ENCODE results near the gene IGFBPL1.
"Not testable (repeated sequence)": the region's sequence is repeated elsewhere in the genome, so short reads cannot be mapped to it uniquely, and the experiment has no call there.

The IGFBPL1 gene, protein sequence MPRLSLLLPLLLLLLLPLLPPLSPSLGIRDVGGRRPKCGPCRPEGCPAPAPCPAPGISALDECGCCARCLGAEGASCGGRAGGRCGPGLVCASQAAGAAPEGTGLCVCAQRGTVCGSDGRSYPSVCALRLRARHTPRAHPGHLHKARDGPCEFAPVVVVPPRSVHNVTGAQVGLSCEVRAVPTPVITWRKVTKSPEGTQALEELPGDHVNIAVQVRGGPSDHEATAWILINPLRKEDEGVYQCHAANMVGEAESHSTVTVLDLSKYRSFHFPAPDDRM

GRCh38 chr9:38423973-38424843, at the start of gene IGFBPL1:
Gene IGFBPL1, minus strand, starts transcription at chr9:38424454. Its CDS starts 30 bp downstream, at chr9:38424424.
- no peak for DNase-seq

DNA sequence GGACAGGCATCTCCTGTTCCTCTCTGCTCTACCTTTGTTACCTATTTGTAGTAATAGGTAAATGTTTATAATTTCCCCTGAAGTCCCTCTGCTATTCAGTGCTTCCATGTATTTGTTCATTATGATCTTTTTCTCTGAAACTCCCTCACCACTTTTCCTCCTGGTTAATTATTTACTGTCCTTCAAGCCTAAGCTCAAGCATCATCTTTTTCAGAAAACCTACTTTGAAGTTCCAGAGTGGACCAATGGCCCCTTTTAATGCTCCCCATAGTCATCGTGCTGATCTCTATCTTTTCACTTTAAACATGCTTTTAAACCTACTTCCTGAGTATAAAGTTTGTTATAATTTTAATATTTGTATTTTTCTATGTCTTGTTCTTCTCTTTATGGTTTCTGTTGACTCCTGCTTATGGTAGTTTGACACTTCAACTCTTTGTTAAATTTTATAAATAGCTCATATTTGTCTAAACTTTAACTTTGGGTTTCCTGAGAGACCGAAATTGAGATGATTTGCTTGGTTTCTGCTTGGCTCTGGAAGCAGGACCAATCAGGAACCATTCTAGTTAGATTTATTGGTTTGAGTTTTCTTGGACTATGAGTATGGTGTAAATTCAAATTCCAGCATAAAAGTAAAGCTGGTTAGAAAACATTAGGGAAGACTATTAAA, 48.5 kb upstream of the IGFBPL1 start:
- not testable (repeated sequence) for DNase-seq

- DNase-seq = no peak
Observed at GRCh38 chr9:38467404-38467803, 43.1 kb upstream of the IGFBPL1 start.

DNA sequence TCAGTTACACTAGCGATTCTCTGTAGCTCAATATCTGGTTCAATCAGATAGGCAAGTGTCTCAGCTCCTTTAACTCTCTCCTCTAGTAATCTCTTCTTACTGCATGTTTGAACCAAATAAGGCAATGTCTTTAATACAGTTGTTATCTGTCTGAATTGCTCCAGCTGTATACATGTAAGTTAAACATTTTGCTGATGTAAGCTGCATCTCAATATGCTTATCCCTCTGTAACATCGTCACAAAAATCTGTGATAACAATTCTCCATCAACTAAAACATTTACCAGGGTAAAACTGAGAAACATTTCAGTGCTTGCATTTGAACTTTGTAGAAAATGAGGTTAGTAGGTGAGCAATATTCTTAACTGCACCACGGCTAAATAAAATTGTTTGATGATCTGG, 29.6 kb upstream of the IGFBPL1 start:
- no peak for DNase-seq

DNA sequence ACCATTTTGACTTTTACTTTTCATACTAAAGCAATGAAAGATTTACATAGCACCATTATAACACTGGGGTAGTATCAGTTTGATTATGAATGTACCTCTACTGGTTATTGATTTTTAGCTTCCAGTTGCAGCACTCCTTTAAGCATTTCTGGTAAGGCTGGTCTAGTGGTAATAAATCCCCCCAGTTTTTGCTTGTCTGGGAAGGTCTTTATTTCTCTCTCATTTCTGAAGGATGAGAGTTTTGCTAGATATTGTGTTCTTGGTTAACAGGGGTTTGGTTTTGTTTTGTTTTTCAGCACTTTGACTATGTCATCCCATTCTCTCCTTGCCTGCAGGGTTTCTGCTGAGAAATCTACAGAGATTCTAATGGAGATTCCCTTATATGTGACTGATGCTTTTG, 26.9 kb upstream of the IGFBPL1 start:
- DNase-seq = no peak

DNA sequence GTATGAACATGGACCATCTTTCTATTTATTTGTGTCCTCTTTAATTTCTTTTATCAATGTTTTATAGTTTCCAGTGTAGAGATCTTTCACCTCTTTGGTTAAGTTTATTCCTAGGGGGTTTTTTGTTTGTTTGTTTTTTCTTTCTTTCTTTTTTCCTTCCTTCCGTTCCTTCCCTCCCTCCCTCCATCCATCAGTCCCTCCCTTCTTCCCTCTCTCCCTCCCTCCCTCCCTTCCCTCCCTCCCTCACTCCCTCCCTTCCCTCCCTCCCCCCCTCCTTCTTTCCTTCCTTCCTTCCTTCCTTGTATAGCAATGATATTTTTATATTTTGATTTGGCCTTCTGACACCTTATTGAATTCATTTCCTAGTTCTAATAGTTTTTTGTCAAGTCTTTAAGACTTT, 23.4 kb upstream of the IGFBPL1 start:
- DNase-seq = no peak

- no peak for DNase-seq
Observed at GRCh38 chr9:38445154-38446043, 21.1 kb upstream of the IGFBPL1 start.

DNA sequence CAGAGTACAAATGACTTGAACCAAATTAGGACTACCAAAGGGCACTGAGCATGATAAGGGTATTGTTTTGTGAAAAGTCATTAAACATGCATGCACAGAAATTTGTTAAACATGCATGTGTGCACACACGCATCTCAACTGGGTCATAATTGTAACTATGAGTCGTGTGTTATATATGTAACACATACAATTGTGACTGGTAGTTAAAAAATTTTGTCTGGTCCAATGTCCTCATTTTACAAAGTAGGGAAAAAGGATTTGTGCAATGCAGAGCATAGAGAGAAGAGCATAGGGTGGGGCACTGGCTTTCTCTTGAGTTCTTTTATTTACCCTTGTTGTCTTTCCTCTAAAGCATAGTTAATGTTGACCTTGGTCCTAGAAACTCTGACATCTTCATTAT, 19.3 kb upstream of the IGFBPL1 start:
- DNase-seq = no peak

DNA sequence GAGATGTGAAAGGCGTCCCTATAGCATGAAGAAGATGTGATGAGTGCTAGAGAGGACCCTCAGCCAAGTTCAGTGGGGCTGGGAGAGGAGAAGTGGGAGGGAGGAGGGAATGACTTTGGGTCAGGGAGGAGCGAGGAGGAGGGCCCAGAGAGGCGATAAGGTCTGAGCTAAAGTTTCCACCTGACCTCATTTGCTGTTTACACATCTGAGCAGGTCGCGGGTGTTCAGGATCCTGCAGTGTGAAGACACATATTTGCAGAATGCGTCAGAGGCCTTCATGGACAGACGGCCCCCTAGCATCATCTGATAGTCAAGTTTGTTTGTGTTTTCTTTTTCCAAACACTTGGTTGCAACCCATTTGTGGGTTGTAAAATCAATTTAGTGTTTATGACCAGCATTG, 18.9 kb upstream of the IGFBPL1 start:
- DNase-seq = no peak

DNA sequence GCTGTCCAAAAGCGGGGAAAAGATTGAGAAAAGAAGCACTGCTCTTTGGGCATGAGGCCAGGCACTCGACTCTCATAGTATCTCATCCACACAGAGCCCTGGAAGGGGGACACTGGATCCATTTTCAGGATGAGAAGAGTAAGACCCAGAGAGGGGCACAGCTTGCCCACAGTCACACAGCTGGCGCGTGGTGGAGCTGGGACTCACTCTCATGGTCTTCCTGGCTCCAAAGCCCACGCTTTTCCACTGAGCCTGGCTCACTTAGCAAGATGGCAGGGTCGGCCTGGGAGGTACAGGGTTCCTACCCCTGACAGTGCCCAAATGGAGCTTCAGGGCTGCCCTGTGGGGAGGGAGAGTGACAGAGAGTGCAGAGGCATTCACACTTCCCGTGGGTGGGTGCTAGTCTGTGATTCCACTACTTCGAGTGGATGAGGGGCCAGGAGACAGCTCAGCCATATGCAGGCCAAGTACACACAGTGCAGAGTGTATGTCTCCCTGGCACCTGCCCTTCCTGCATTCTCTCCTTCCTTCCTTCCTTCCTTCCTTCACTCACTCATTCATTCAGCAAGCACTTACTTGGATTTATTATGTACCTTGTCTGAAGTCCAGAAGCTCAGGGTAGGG, 18.3 kb upstream of the IGFBPL1 start:
- no peak for DNase-seq

DNA sequence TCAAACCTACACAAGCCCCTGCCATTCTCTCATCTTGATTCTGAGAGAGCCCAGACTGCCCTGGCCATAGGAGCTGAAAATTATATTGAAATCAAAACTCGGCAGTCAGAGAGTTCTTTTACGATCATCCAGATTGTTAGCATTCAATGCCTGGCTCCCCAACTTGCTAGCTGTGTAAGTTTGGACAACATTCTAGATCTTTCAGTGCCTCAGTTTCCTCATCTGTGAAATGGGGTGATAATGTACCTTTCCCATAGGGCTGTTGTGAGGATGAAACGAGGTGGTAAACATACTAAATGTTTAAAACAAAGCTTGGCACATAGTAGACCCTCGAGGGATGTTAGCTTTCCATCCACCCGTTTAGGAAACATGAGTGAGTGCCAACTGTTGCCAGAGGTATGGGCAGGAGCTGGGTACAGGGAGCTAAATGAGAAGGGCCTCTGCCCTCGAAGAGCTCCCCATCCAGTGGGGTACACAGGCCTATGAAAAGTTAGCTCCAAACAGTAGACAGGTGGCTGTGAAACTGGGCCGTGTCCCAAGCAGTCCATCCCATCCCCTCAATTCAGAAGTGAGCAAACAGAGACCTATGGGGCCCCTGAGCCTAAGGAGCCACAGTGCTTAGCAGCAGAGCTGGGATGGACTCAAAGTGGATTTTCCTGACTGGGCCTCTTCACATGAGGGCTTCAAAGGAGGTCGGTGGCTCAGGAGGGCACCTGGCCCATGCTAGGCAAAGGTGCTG, 17.3 kb upstream of the IGFBPL1 start:
- no peak for DNase-seq

- DNase-seq = no peak
Observed at GRCh38 chr9:38440516-38440915, 16.3 kb upstream of the IGFBPL1 start.

GRCh38 chr9:38439916-38440301, 15.7 kb upstream of the IGFBPL1 start:
- DNase-seq = no peak

DNA sequence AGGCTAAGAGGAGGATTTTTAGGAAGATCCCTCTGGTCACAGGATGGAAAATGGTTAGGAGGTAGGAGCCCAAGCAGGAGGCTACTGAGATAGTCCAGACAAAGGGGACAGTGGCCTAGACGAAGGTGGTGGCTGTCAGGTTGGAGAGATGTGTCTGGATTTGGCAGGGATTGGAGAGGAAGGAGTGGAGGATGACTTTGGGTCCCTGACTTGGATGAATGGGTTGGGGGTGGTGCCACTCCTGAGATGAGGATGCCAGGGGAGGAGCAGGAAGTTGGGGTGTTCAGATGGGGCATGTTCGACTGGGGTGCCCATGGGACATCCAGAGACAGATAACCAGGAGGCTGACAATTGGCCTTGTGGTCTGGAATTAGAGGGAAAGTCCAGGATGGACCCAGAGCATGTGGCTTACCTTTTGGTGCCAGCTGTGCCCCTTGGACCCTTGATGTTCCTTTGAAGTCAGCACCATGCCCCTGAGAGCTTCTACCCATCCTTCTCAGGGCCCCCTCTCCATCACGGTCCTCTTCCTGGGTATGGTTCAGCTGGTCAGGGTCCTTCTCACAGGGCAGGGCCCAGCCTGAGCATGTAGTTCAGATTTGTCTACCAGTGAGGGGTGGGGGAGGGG, 15.1 kb upstream of the IGFBPL1 start:
- no peak for DNase-seq

GRCh38 chr9:38437193-38437823, 13.1 kb upstream of the IGFBPL1 start:
- no peak for DNase-seq

- no peak for DNase-seq
Observed at GRCh38 chr9:38436708-38437107, 12.5 kb upstream of the IGFBPL1 start.

DNA sequence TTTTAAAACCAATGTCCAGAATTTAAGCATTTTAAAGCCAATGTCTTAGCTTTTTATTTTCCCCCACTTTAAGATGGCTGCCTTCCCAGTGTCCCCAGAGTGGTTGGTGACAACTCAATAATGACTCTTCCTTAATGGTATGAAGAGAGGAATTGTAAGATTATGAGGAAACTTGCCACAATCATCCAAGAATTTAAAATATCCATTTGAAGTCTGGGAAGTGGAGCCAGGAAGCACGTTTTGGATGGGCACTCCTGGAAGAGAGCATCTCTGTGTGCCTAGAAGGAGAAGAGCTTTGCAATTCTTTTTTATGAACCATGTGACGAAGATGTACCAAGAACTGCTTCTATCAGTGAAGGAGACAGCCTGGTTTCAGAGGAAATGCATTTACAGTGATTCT, 11.3 kb upstream of the IGFBPL1 start:
- no peak for DNase-seq

DNA sequence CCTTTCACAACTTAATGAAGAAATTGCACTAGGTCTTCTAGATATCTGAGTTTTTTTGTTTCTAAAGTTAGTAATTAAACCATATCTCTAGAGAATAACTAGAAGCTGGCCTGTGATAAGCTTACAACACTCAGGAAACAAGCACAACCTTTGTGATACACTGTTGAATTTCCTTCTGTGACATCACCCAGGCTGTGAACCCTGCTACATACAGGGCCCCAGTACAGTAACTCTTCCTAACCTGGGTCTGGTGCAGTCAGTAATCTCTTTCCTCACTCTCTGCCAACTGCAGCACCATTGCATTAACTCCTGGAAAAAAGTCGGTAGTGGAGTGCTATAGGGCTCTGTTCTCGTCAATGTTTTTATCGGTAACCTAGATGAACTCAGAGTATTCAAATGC, 10.6 kb upstream of the IGFBPL1 start:
- no peak for DNase-seq

GRCh38 chr9:38434365-38434764, 10.1 kb upstream of the IGFBPL1 start:
- DNase-seq = no peak

- peak; percentile 10 for DNase-seq
Observed at GRCh38 chr9:38432922-38433510, 8.8 kb upstream of the IGFBPL1 start.

Data from HCEC 1CT (cell line).